KOPT-K1 (cell line): ENCODE data around the gene TMEM238L.

Experiments used
- H3K27ac ChIP-seq: fragments of 200-600 bp; sonication (generic); 2 replicates; pipeline ENCODE4 v1.5.1; 2016; ENCODE audit warnings: antibody characterized with exemption, mild to moderate bottlenecking, low read depth, low read length; ENCODE audit not compliant: poor library complexity, severe bottlenecking
- H3K36me3 ChIP-seq: fragments of 200-600 bp; sonication (generic); 2 replicates; pipeline ENCODE4 v1.5.1; 2017; ENCODE audit warnings: antibody characterized with exemption, mild to moderate bottlenecking, low read length, moderate library complexity; ENCODE audit not compliant: insufficient read depth
- H3K9me3 ChIP-seq: fragments of 200-600 bp; sonication (generic); 2 replicates; pipeline ENCODE4 v1.5.1; 2017; ENCODE audit warnings: antibody characterized with exemption, low read length, mild to moderate bottlenecking; ENCODE audit not compliant: insufficient read depth, poor library complexity, severe bottlenecking

The TMEM238L gene

DNA sequence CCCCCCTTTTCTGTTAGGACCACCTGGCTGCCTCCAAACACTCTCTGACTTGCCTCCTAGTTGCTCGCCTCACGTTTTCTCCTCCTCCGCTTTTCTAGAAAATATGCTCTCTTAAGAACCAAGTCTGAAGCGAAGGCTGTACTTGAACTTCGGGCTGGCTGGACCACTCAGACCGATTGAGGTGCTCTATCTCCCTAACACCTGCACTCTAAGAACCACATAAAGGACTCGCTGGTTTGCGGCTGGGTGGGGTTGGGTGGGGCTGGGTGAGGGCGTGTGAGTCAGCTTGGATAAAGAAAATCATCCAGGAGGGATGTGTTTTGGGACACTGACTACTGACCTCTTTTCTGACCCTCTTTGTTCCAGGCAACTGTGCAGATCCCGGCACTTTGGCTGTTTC lies 51.2 kb downstream of the TMEM238L start:
- no peak overlapping the region for H3K27ac ChIP-seq
- H3K36me3 ChIP-seq, result no peaks in the 10 kb centered on the region
- H3K9me3 ChIP-seq, result no peaks in the 10 kb centered on the region

DNA sequence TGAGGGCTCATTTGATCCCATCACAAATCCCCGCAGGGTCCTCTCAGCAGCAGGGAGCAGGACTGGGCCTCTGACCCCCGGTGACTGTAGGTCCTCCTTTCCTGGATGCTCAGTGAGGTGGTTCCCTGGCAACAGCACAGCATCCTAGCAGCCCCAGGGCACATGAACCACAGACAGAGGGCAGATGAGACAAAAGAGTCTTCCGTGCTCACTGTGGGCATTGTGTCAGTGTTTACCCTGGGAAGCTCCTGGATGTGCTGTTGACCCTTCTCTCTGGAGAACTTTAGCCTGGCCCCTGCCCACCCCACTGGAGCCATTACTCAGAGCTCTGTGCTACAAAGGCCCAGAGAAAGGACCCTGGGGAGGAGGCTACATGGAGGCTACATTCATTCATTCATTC lies 52.3 kb downstream of the TMEM238L start:
- Histone ChIP-seq H3K9me3 (no peaks in the 10 kb centered on the region), H3K27ac (no peak overlapping the region), H3K36me3 (no peaks in the 10 kb centered on the region)

DNA sequence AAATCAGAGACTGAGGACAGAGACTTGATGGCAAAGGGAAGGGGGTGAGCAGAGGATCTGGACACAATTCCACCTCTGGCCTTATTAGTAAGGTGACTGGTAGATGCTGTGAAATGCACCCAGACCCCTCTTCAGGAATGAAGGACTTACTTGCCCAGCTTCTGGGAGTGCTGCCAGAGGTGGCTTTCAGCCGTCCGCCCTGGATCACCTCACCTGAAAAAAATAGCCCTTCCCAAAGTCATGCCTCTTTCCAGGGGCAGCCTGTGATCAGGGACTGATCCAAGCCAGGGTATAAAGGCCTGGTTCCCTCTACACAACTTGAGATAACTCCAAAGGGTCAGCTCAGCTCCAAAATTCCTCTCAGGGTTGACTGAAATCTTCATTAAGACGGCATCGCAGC lies 53.7 kb downstream of the TMEM238L start:
- Histone ChIP-seq H3K36me3 (no peaks in the 10 kb centered on the region), H3K9me3 (no peaks in the 10 kb centered on the region), H3K27ac (no peak overlapping the region)

DNA sequence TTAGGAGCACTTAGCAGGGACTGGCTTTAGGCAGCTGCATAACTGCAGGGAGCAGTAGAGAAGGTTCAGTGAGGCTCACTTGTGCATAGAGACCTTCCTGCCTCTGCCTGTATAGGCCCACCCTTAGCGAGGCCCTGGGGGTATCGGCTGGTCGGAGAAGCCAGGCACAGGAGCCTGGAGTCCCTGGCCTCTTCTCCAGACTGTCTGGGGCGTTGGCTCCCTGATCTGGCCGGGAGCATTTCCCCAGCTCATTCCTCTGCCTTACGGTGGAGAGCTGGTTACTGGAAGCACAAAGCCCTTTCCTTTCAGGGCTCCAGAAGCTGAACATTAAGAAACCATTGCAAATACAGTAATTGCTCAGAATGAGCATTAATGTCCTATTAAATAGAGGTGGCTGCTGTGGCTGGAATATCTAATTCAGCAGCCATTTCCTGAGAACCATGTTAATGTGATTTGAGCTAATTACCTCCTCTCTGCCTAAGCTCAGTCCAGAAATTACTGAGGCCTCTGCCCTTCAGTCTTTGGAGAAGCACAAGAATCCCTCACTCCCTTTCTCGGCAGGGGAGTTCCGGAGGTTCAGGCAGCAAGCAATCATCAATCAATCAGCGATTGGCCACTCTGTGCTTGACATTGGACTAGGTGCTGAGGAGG lies 55.2 kb downstream of the TMEM238L start:
- Histone ChIP-seq H3K9me3 (no peaks in the 10 kb centered on the region), H3K27ac (no peak overlapping the region), H3K36me3 (no peaks in the 10 kb centered on the region)

DNA sequence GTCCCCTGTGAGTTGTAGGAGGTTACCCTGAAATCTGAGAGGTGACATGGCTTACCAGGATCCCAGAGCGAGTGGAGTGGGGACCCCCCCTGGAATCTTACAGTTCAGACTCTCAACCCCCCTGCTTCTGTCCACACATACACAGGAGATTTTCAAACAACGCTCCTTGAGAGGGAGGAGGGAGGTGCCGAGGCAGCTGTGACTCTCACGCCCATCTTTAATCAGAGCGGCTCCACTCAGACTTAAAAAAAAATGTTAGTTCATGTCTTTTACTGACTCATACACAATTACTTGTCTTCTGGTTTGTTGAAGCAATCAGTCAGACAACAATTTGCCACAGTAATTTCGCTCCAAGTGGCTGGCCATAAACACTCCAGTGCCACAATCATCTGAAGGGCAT lies 58.7 kb downstream of the TMEM238L start:
- Histone ChIP-seq H3K36me3 (no peaks in the 10 kb centered on the region), H3K9me3 (no peaks in the 10 kb centered on the region), H3K27ac (no peak overlapping the region)
